IMR-90 (cell line): ENCODE measurements around the gene CNTFR. TPM values are rescaled to one million over a fixed set of nuclear protein-coding genes. Genes with fewer than 3 reads are reported as not detected.

Experiments
- ATAC-seq: fragments of 200-7000 bp; cut with Tn5 transposase; 2 replicates; pipeline ENCODE4 v1.9.1; 2020; ENCODE audit warnings: low read depth, mild to moderate bottlenecking, moderate library complexity
- BruUV-seq: library from RNA; stranded (reverse); fragments of 400-500 nt; replicated peaks from 2 replicates; lab custom pipeline; 2021; lab: Mats Ljungman, UMichigan
- CTCF ChIA-PET: fragments of 300-600 bp; formaldehyde crosslinking; extraction: SDS; loops from one replicate; lab custom pipeline; 2021; ENCODE audit warnings: antibody characterized with exemption; lab: Yijun Ruan, JAX
- POLR2A ChIA-PET: fragments of 300-600 bp; sonication (Branson Sonifier 250); formaldehyde crosslinking; loops from one replicate; lab custom pipeline; 2022; ENCODE audit warnings: antibody characterized with exemption; ENCODE audit not compliant: unreplicated experiment; lab: Charles Lee
- DNase-seq: peaks from one replicate; pipeline ENCODE4 v3.0.0; 2013
- H2AFZ ChIP-seq: replicated peaks from 2 replicates; pipeline ENCODE3; 2013; ENCODE audit warnings: low read length, mild to moderate bottlenecking; ENCODE audit not compliant: poor library complexity
- H2AK5ac ChIP-seq: 2 replicates; pipeline ENCODE4 v1.6.1; 2013; ENCODE audit warnings: low read depth, low read length, inconsistent platforms
- H2AK9ac ChIP-seq: replicated peaks from 2 replicates; pipeline ENCODE3; 2013; ENCODE audit warnings: mild to moderate bottlenecking, low read depth, low read length, moderate library complexity; ENCODE audit not compliant: poor library complexity
- H2BK120ac ChIP-seq: 2 replicates; pipeline ENCODE4 v1.6.1; 2013; ENCODE audit warnings: low read depth, low read length, inconsistent platforms
- H2BK15ac ChIP-seq: 3 replicates; pipeline ENCODE4 v1.6.1; 2013; ENCODE audit warnings: low read depth, low read length, inconsistent platforms
- H2BK20ac ChIP-seq: 2 replicates; pipeline ENCODE4 v1.6.1; 2013; ENCODE audit warnings: low read depth, mild to moderate bottlenecking, inconsistent platforms, low read length, moderate library complexity
- H2BK5ac ChIP-seq: 2 replicates; pipeline ENCODE4 v1.6.1; 2013; ENCODE audit warnings: mild to moderate bottlenecking, low read depth, low read length, inconsistent platforms; ENCODE audit not compliant: poor library complexity, severe bottlenecking
- H3K14ac ChIP-seq: replicated peaks from 2 replicates; pipeline ENCODE4 v1.6.1; 2013; ENCODE audit warnings: low read depth, low read length, inconsistent platforms
- H3K18ac ChIP-seq: 2 replicates; pipeline ENCODE4 v1.6.1; 2013; ENCODE audit warnings: low read depth, low read length, control low read depth
- H3K23ac ChIP-seq: 2 replicates; pipeline ENCODE4 v1.6.1; 2013; ENCODE audit warnings: low read depth, low read length, inconsistent platforms
- H3K27ac ChIP-seq: 2 replicates; pipeline ENCODE4 v1.5.1; 2013; ENCODE audit warnings: mild to moderate bottlenecking, control low read depth, low read length; ENCODE audit not compliant: insufficient read depth
- H3K27me3 ChIP-seq: 2 replicates; pipeline ENCODE4 v1.6.1; 2013; ENCODE audit warnings: low read length; ENCODE audit not compliant: control insufficient read depth, insufficient read depth
- H3K36me3 ChIP-seq: 2 replicates; pipeline ENCODE4 v1.6.1; 2013; ENCODE audit warnings: low read length, mixed read lengths; ENCODE audit not compliant: control insufficient read depth, insufficient read depth
- H3K4ac ChIP-seq: 2 replicates; pipeline ENCODE4 v1.6.1; 2013; ENCODE audit warnings: low read depth, low read length, inconsistent platforms
- H3K4me1 ChIP-seq: 2 replicates; pipeline ENCODE4 v1.6.1; 2013; ENCODE audit warnings: low read length, mixed read lengths; ENCODE audit not compliant: control insufficient read depth, insufficient read depth
- H3K4me2 ChIP-seq: 2 replicates; pipeline ENCODE4 v1.6.1; 2013; ENCODE audit warnings: low read depth, mild to moderate bottlenecking, control low read depth, low read length, moderate library complexity
- H3K4me3 ChIP-seq: 2 replicates; pipeline ENCODE4 v1.5.1; 2013; ENCODE audit warnings: low read depth, mild to moderate bottlenecking, control low read depth, low read length, moderate library complexity; ENCODE audit not compliant: insufficient read depth
- H3K56ac ChIP-seq: 2 replicates; pipeline ENCODE4 v1.6.1; 2013; ENCODE audit warnings: low read length, inconsistent platforms; ENCODE audit not compliant: insufficient read depth; ENCODE audit errors: extremely low read depth
- H3K79me1 ChIP-seq, 2 experiments: 2 replicates each; pipeline ENCODE4 v1.6.1; 2013; ENCODE audit warnings: low read length in 2 of 2, inconsistent platforms in 1 of 2, low read depth in 1 of 2
- H3K9ac ChIP-seq: 2 replicates; pipeline ENCODE4 v1.6.1; 2013; ENCODE audit warnings: low read depth, low read length, control low read depth
- H3K9me1 ChIP-seq: 2 replicates; pipeline ENCODE4 v1.6.1; 2013; ENCODE audit warnings: low read length, inconsistent platforms; ENCODE audit not compliant: insufficient read depth
- H3K9me3 ChIP-seq: 2 replicates; pipeline ENCODE4 v1.6.1; 2013; ENCODE audit warnings: low read length; ENCODE audit not compliant: control insufficient read depth, insufficient read depth
- H4K20me1 ChIP-seq: 2 replicates; pipeline ENCODE4 v1.6.1; 2013; ENCODE audit warnings: low read length, inconsistent platforms; ENCODE audit not compliant: insufficient read depth
- H4K5ac ChIP-seq: 2 replicates; pipeline ENCODE4 v1.6.1; 2013; ENCODE audit warnings: mild to moderate bottlenecking, low read depth, low read length, control low read depth
- H4K8ac ChIP-seq, 2 experiments: 2 replicates each; pipeline ENCODE4 v1.6.1; 2013; ENCODE audit warnings: low read depth in 2 of 2, low read length in 2 of 2, control low read depth in 1 of 2, inconsistent platforms in 1 of 2
- H4K91ac ChIP-seq: 2 replicates; pipeline ENCODE4 v1.6.1; 2013; ENCODE audit warnings: low read depth, low read length, inconsistent platforms; ENCODE audit not compliant: insufficient read depth
- CHD1 ChIP-seq: IDR thresholded peaks from 2 replicates; pipeline ENCODE4 v1.6.1; 2012; ENCODE audit warnings: low read depth, low read length, improper control_type of control experiment
- CTCF ChIP-seq: conservative IDR thresholded peaks from 2 replicates; pipeline ENCODE4 v1.5.1; 2012; ENCODE audit warnings: mild to moderate bottlenecking, low read depth, low read length, improper control_type of control experiment
- MXI1 ChIP-seq: IDR thresholded peaks from 2 replicates; pipeline ENCODE4 v1.6.1; 2012; ENCODE audit warnings: low read depth, mild to moderate bottlenecking, low read length, moderate library complexity, borderline replicate concordance
- WGBS, 2 experiments: methylation state at CpG; one replicate each; pipeline versions ENCODE4 v1.1.5 to v1.1.7; 2013; ENCODE audit warnings: missing lambda C conversion rate in 2 of 2; ENCODE audit not compliant: insufficient read length in 1 of 2; ENCODE audit errors: extremely low coverage in 2 of 2; 5-methylcytosine and 5-hydroxymethylcytosine counted together
- dilution Hi-C: fragments of 300-500 bp; cut with HindIII; formaldehyde crosslinking; loops from one replicate; pipeline ENCODE4 v1.14.3; 2018; ENCODE audit warnings: low sequenced_read_pairs; ENCODE audit not compliant: unreplicated experiment
- in situ Hi-C: fragments of 300-500 bp; cut with MboI; formaldehyde crosslinking; loops from 3 replicates; pipeline ENCODE4 v1.14.3; 2019; ENCODE audit warnings: low sequenced_read_pairs, inconsistent platforms, mixed read lengths
- intact Hi-C: fragments of 100-400 bp; cut with micrococcal nuclease; formaldehyde crosslinking; loops from 2 replicates; pipeline ENCODE4 v1.10.0; 2022
- polyA plus RNA-seq, 3 experiments: library from polyadenylated mRNA; depleted of rRNA; stranded (reverse); fragments of >200 nt; gene quantifications; 2 replicates each; pipeline ENCODE4 v1.2.3, GENCODE V29; 2012; ENCODE audit warnings: low replicate concordance in 1 of 3
- total RNA-seq: library from RNA; depleted of rRNA; stranded (reverse); fragments of >200 nt; gene quantifications from 2 replicates; pipeline ENCODE4 v1.2.3, GENCODE V29; 2012

CNTFR gene
- total and polyA plus RNA-seq, 2 of the 4 experiments (the other 2 are of a cell fraction): not detected

GRCh38 chr9:34562135-34562745, 27.3 kb downstream of the CNTFR start:
- Histone ChIP-seq H3K14ac (no peak overlapping the region), H2BK20ac (no peak overlapping the region), H3K79me1 (no peaks in the 10 kb centered on the region), H4K8ac (no peak overlapping the region), H2BK15ac (no peak overlapping the region), H3K23ac (no peak overlapping the region), H2AK9ac (no peak overlapping the region), H2AFZ (no peak overlapping the region), H4K5ac (no peak overlapping the region), H2BK5ac (no peak overlapping the region), H3K4ac (no peak overlapping the region), H4K91ac (no peak overlapping the region), H3K9me1 (no peaks in the 10 kb centered on the region), H3K9me3 (peaks cover 3% of the 10 kb centered on the region; the same call in 1 of the 2 replicates), H4K20me1 (no peaks in the 10 kb centered on the region), H3K4me3 (no peak overlapping the region), H3K4me1 (peaks cover 9% of the 10 kb centered on the region; the same call in 1 of the 2 replicates), H3K36me3 (no peaks in the 10 kb centered on the region), H3K4me2 (no peak overlapping the region), H3K27ac (no peak overlapping the region), H3K27me3 (peaks cover 57% of the 10 kb centered on the region), H3K18ac (no peak overlapping the region), H3K9ac (no peak overlapping the region), H3K56ac (no peak overlapping the region), H2BK120ac (no peak overlapping the region), H2AK5ac (no peak overlapping the region)
- no TSS peak for BruUV-seq
- ChIA-PET POLR2A (no interaction called here), CTCF (interaction anchor here (0.8 kb wide), 1 partner anchor 10 kb away, joined by 3 read pairs; no protein-coding TSS in a partner anchor)
- intact Hi-C loops: no loop called here
- in situ Hi-C loops: no loop called here
- 67% methylated on average over 1 of the region's 7 CpGs; no CpG with 5 or more reads in 1 of the 2 experiments for WGBS, 2 experiments
- dilution Hi-C loops: no loop called here
- DNase-seq (no peak), ATAC-seq (no peak)
- TF ChIP-seq CHD1 (no peak), MXI1 (no peak), CTCF (peak; percentile 33)
